HUES64 (cell line): Measurements from ENCODE around the gene XXYLT1.

Experiments
- H3K27ac ChIP-seq: 2 replicates; pipeline ENCODE4 v1.7.0; 2013; ENCODE audit warnings: low read depth, low read length, inconsistent platforms
- H3K27me3 ChIP-seq: 2 replicates; pipeline ENCODE4 v1.6.1; 2013; ENCODE audit warnings: mild to moderate bottlenecking, low read length; ENCODE audit not compliant: insufficient read depth
- H3K36me3 ChIP-seq: 2 replicates; pipeline ENCODE4 v1.6.1; 2013; ENCODE audit warnings: mild to moderate bottlenecking, low read length; ENCODE audit not compliant: insufficient read depth
- H3K4me1 ChIP-seq: 2 replicates; pipeline ENCODE4 v1.6.1; 2013; ENCODE audit warnings: mild to moderate bottlenecking, low read length, moderate library complexity; ENCODE audit not compliant: insufficient read depth
- H3K4me3 ChIP-seq: 2 replicates; pipeline ENCODE4 v1.5.1; 2013; ENCODE audit warnings: mild to moderate bottlenecking, low read length, moderate library complexity
- H3K9ac ChIP-seq: 2 replicates; pipeline ENCODE4 v1.6.1; 2013; ENCODE audit warnings: mild to moderate bottlenecking, low read depth, low read length
- H3K9me3 ChIP-seq: 2 replicates; pipeline ENCODE4 v1.6.1; 2013; ENCODE audit warnings: low read depth, low read length; ENCODE audit not compliant: insufficient read depth
- WGBS: fragments of 150-250, 120-280 bp; methylation state at CpG from one replicate; pipeline ENCODE4 v1.1.7; 2013; ENCODE audit warnings: missing lambda C conversion rate; 5-methylcytosine and 5-hydroxymethylcytosine counted together

The XXYLT1 gene

DNA sequence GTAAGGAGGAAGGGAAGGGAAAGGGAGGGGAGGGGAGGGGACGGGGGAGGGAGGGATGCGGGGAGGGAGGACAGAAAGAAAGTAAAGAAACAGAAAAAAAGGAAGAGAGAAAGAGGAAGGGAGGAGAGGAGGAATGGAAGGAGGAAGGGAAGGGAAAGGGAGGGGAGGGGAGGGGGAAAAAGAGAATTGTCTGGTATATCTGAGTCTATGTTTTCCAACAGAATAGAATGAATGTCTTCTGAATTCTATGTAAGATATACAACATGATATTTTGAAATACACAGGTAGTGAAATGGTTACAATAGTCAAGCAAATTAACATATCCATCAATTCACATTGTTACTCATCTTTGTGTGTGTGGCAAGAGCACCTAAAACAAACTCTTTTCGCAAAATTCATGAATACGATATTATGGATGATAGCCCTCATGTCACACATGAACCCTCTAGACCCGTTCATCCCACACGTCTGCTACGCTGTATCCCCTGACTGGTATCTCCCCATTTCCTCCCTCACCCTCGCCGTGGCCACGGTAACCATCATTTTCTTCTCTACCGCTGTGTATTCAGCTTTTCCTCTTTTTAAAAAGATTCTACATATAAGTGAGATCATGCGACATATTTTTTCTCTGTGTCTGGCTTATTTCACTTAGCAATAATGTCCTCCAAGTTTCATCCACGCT is 168.9 kb downstream of the XXYLT1 start:
- WGBS = 96% methylated on average over 13 of the region's 13 CpGs
- peaks cover 12% of the 10 kb centered on the region; the same call in 1 of the 2 replicates for H3K4me1 ChIP-seq
- H3K4me3 ChIP-seq = no peak overlapping the region

DNA sequence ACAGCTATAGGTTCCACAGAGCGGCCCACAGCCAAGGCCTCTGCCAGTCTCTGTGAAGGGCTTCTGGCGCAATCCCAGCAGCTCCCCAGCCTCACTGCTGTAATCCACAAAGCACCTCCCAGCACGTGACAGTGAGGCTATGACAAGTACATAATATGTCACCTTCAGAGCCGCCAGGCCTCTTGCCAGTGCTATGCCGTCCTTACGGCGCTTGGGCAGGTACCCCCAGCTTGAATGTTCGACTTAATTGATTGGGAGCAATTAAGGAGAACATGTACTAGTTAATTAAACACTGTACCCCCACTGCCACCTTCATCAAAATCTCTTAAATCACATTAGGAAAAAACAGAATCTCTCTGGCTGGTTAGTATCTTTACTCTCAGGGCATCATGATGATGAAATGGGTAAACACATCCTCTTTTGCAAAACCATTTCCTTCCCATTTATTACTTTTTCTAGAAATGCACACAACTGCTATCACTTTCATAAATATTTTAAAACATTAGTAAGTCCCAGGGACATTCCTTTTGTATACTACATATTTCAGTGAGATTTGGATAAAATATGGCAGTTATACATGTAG is 169.9 kb downstream of the XXYLT1 start:
- H3K4me1 ChIP-seq = peaks cover 12% of the 10 kb centered on the region; the same call in 1 of the 2 replicates
- 93% methylated on average over 8 of the region's 8 CpGs for WGBS

More for the DNA sequence above, 168.9 kb downstream of the XXYLT1 start:
- Histone ChIP-seq H3K27ac (no peak overlapping the region), H3K9ac (no peak overlapping the region), H3K27me3 (no peaks in the 10 kb centered on the region), H3K36me3 (no peaks in the 10 kb centered on the region), H3K9me3 (no peaks in the 10 kb centered on the region)

DNA sequence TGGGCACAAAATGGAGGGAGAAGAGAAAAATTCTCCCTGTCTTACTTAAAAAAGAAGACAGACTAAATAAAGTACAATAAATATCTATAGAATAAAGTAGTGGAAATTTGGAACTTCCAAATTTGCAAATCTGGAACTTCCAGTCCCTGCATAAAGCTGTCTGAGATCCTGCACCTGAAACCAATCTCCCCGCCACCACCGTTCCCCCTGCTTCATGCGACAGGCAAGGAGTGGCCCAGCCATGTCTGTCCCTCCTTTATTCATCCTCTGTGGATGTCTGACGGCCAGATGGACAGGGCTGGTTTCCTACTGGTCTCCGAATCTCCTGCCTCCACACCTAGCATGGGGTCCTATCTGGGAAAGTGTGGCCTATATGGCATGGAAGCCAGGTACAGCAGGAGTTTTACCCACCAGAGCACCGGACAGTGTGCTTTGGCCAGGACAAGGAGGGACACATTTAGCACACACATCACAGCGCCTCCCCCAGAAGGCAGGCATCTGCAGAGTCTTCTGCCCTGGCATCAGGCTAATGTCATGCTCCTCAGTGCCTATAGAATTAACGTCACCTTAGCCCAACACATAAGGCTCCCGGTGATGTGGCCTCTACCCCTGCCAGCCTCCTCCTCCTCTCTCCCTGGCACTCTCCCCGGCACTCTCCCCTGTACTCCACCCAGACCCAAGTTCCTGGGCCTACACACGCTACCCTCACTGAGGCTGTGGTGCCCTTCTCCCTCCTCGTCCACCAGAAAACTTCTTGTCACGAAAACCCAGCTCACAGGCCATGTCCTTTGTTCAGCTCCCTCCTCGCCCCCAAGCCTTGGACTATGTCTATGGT is 170.8 kb downstream of the XXYLT1 start:
- Histone ChIP-seq H3K9ac (no peak overlapping the region), H3K27ac (no peak overlapping the region), H3K4me1 (peaks cover 12% of the 10 kb centered on the region; the same call in 1 of the 2 replicates), H3K9me3 (no peaks in the 10 kb centered on the region), H3K27me3 (no peaks in the 10 kb centered on the region), H3K4me3 (no peak overlapping the region), H3K36me3 (no peaks in the 10 kb centered on the region)
- 95% methylated on average over 13 of the region's 14 CpGs for WGBS

More for the DNA sequence above, 169.9 kb downstream of the XXYLT1 start:
- no peak overlapping the region for H3K9ac ChIP-seq
- H3K4me3 ChIP-seq = no peak overlapping the region
- no peaks in the 10 kb centered on the region for H3K36me3 ChIP-seq
- no peak overlapping the region for H3K27ac ChIP-seq
- H3K27me3 ChIP-seq = no peaks in the 10 kb centered on the region
- no peaks in the 10 kb centered on the region for H3K9me3 ChIP-seq

DNA sequence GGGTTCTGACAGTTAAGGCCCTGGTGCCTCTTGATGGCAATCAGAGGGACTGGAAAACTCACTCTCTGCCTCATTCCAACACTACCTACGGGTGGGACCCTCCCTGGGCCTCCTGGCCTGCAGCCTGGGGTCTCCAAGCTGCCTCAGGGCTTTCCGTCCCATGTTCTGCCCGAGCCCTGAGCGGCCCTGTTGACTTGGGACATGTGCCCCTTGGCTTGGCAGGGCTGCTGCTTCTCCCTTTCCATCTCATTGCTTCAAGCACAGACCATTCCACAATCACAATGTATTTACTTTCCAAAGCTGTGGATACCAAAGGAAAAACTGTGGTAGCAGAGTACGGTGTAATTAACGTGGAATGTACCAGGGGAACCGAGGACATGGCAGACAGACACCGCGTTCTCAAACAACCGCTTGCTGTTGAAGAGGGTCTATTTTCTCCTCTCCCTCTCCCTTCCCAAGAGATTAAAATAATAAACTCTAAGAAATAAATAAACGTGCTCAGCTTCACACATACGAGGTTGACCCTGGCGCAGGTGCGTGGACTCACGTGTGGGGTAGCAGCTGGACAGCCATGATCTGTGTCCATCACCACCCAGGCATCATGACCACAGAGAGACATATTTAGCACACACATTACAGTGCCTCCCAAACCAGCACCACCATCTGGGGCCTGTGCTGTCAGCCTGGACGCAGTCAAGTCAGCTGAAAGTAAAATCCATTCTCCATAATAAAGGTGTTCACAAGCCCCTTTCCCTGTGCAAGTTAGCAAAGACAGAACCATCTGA is 172.0 kb downstream of the XXYLT1 start:
- H3K9me3 ChIP-seq = no peaks in the 10 kb centered on the region
- H3K4me1 ChIP-seq = peaks cover 3% of the 10 kb centered on the region; the same call in 1 of the 2 replicates
- 96% methylated on average over 16 of the region's 16 CpGs for WGBS
- H3K36me3 ChIP-seq = no peaks in the 10 kb centered on the region
- no peaks in the 10 kb centered on the region for H3K27me3 ChIP-seq
- no peak overlapping the region for H3K4me3 ChIP-seq
- H3K9ac ChIP-seq = no peak overlapping the region
- H3K27ac ChIP-seq = no peak overlapping the region

DNA sequence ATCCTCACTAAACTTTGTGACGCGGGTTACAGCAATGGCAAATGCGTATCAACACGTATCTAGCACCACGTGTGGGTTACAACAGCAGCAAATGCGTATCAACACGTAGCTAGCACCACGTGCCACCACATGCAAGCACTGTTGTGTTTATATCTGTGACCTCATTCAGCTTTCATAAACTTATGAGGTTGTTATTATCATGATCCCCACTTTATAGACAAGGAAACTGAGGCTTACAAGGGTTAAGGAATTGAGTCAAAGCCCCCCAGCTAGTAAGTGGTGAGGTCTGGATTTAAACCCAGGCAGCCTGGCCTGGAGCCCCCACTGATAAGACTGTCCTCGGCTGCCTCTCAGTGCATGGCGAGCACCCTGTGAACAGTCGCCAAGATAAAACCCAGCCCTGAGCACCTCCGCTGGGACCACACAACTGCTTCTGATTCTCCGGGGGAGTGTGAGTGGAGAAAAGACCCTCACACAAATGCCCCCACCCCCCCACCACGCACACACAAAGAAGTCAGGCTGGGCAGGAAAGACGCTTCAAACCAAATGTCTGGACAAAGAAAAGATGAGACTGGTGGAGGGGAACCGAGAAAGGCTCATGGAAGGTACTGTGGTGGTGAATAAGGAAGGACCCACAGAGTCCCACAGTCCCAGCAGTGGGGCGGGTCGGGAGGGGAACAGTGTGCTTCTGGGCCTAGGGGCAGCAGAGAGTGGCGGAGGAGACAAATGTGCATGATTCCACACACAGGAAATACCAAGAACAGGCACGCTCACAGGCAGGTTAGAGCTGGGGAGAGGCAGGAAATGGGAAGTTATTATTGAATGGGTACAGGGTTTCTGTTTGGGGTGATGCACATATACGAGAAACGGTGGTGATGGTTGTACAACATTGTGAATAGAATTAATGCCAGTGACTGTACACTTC is 173.4 kb downstream of the XXYLT1 start:
- H3K9ac ChIP-seq = no peak overlapping the region
- no peaks in the 10 kb centered on the region for H3K4me1 ChIP-seq
- H3K4me3 ChIP-seq = no peak overlapping the region
- H3K27me3 ChIP-seq = no peaks in the 10 kb centered on the region
- 92% methylated on average over 21 of the region's 22 CpGs for WGBS
- H3K27ac ChIP-seq = no peak overlapping the region
- no peaks in the 10 kb centered on the region for H3K9me3 ChIP-seq
- no peaks in the 10 kb centered on the region for H3K36me3 ChIP-seq

DNA sequence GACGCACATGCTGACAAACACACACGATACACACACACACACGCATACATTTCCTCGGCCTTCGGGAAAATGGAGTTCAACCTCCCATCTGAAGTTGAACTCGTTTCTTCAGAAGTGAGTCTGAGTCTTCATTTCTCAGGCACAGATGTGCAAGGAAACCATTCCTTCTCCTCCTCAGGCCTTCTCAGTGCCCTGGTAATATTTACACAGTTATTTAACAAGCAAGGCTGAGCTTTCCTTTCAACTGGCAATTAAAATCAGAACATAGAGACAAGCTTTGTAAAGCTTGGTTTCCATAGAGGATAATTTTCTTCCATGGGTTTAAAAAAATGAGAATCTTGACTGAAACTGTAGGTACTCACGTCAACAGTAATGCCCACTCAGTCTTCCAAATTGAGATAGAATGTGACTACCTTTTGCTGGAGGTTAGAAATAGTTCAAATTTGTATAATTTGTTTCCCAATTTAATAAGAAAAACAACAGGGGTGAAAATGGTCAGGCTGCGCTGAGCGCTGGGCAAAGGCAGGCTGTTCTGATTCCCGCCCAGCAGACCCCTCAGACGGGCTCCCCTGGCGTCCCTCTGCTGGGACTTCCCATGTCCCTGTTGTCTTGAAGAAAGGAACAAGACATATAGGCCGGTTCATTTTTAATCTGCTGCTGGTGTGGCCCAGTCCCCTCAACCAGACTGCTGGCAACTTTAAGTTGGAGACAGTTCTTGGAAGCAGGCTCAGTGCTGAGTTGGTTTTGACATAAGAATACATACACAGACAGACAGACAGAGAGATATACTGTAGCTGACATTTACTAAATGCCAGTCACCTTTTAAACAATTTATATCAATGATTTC is 174.3 kb downstream of the XXYLT1 start:
- 95% methylated on average over 13 of the region's 13 CpGs for WGBS
- Histone ChIP-seq H3K9me3 (no peaks in the 10 kb centered on the region), H3K27me3 (no peaks in the 10 kb centered on the region), H3K36me3 (no peaks in the 10 kb centered on the region), H3K4me3 (no peak overlapping the region), H3K27ac (no peak overlapping the region), H3K9ac (no peak overlapping the region), H3K4me1 (no peaks in the 10 kb centered on the region)

DNA sequence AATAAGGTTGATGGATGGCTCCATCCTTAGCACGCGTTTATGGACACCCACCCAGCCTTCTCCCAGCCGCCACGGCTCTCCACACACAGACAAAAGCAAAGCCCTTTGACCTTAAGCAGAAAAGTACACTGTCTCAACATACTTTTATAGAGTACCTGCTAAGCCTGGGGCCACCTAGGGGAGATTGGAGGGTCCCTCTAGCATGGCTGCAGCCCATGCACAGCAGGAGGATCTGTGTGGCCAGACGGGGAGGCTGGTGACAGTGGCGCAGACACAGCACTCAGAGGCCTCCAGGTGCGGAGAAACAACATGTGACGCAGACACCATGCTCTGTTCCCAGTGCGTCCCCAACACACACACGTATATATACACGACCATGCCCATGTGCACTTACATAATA is 174.9 kb downstream of the XXYLT1 start:
- H3K4me1 ChIP-seq = no peaks in the 10 kb centered on the region

DNA sequence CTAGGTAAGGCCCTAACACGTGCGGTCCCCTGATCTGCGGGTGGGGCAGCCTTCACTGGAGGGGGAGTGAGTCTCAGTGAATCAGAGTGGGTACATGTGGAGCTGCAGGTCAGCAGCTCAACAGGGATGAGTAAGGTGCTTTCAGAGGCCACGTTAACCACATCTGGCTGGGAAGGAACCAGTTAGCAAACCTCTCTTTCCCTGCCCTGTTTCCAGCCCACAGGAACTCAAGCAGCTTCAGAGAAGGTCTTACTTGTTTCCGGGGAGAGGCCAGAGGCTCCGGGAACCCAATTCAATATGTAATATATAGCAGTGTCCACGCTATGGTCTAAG is 175.3 kb downstream of the XXYLT1 start:
- Histone ChIP-seq H3K27me3 (no peaks in the 10 kb centered on the region), H3K27ac (no peak overlapping the region), H3K9me3 (no peaks in the 10 kb centered on the region), H3K4me3 (no peak overlapping the region), H3K9ac (no peak overlapping the region), H3K4me1 (no peaks in the 10 kb centered on the region), H3K36me3 (no peaks in the 10 kb centered on the region)
- 97% methylated on average over 7 of the region's 7 CpGs for WGBS

More for the DNA sequence above, 174.9 kb downstream of the XXYLT1 start:
- no peak overlapping the region for H3K27ac ChIP-seq
- H3K4me3 ChIP-seq = no peak overlapping the region
- H3K9ac ChIP-seq = no peak overlapping the region
- whole genome bisulfite sequencing = 95% methylated on average over 11 of the region's 11 CpGs
- H3K9me3 ChIP-seq = no peaks in the 10 kb centered on the region
- no peaks in the 10 kb centered on the region for H3K36me3 ChIP-seq
- no peaks in the 10 kb centered on the region for H3K27me3 ChIP-seq

DNA sequence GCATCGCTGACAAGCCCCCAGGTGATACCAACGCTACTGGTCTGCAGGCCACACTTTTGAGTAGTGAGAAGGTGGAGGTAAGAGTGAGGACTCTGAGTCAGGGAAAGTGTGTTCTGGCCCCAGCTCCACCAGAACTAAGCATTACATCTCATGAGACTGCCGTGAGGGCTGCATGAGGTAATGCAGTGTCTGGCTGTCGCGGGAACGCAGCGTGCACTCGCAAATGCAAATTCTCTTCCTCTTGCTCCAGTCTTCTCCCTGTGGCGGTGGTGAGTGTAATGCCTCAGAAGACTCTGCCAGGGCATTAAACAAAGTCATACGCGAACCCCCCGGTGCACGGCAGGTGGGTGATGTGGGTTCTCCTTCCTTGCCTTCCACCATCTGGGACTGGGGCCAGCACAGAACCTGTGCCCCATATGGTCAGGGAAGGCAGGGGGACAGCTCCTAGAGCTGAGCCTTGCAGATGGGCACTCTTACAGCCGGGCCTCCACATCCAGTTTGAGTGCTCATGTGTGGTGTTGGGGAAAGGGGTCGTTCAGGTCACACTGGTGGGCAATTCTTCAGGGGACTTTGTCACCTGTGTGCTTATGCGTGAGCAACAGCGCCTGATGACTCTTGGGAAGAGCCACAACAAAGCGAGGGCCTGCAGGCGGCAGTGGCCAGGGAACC is 175.8 kb downstream of the XXYLT1 start:
- Histone ChIP-seq H3K27ac (no peak overlapping the region), H3K9me3 (no peaks in the 10 kb centered on the region), H3K4me3 (no peak overlapping the region), H3K27me3 (no peaks in the 10 kb centered on the region), H3K36me3 (no peaks in the 10 kb centered on the region), H3K4me1 (no peaks in the 10 kb centered on the region), H3K9ac (no peak overlapping the region)
- 93% methylated on average over 19 of the region's 19 CpGs for WGBS
